ENCODE results near the gene SGCE.

Gene SGCE

DNA sequence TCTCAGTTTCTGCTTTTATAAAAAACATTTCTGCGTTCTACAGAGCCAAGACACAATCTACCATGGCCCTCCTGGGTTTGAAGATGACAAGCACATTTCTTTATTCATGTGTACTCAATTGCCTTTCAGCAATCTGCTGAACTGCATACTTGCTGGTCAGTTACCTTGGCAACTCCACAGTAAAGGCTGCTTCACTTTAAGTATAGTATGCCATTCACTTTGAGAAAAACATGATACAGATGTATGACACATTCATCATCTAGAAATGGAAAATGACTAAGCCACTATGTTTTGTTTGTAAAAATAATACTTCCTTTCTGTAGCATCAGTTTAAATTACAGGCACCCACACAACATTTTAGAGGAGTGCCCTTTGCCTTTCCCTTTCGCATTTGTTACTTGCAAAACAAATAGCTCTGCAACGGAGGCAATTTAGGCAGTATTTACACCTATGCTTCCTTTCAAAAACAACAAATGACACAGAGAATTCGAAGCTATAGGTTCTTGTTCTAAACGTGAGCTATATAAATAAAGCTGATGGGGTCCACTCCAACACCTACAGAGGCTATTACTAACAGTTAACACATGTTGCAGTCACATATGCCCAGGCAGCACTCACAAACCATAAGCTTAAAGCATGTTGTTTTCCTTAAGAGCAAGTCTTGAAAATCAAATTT is 23.5 kb downstream of the SGCE start:
- H2AFZ ChIP-seq (ENCODE audit: insufficient read depth, low read length, poor library complexity), result no peak overlapping the region
- H3K4me2 ChIP-seq (ENCODE audit: low read length), result no peak overlapping the region
- no CpG with 5 or more reads among the region's 5 CpGs for WGBS (ENCODE audit: extremely low coverage, insufficient coverage, insufficient read length)
- no peaks in the 10 kb centered on the region for H3K27me3 ChIP-seq (ENCODE audit: insufficient read depth, low read length)
- no peak overlapping the region for H2BK120ac ChIP-seq (ENCODE audit: insufficient read depth, low read length, poor library complexity)
- no peak overlapping the region for H3K4ac ChIP-seq (ENCODE audit: low read depth, low read length)
- DNase-seq, result peak; percentile 50 to 80
- H3K4me3 ChIP-seq (ENCODE audit: low read depth, low read length), result no peak overlapping the region
- no peak overlapping the region for H3K14ac ChIP-seq (ENCODE audit: low read length)
- H2AK5ac ChIP-seq (ENCODE audit: low read length), result no peak overlapping the region
- H3K27ac ChIP-seq (ENCODE audit: low read depth, low read length), result no peak overlapping the region
- no peak overlapping the region for H4K12ac ChIP-seq (ENCODE audit: low read depth, low read length)
- H3K36me3 ChIP-seq (ENCODE audit: control insufficient read depth in 1 of 2, insufficient read depth in 2 of 2, low read length in 2 of 2), result no peaks in the 10 kb centered on the region
- H3K9ac ChIP-seq (ENCODE audit: low read length), result no peak overlapping the region
- H4K91ac ChIP-seq (ENCODE audit: low read depth, low read length), result no peak overlapping the region
- no peak overlapping the region for H4K8ac ChIP-seq (ENCODE audit: low read depth, low read length)
- no peak overlapping the region for H3K18ac ChIP-seq (ENCODE audit: low read length)
- H2BK5ac ChIP-seq (ENCODE audit: low read depth, low read length, poor library complexity), result no peak overlapping the region
- H3K4me1 ChIP-seq (ENCODE audit: control insufficient read depth in 1 of 2, insufficient read depth in 2 of 2, low read length in 2 of 2), result no peaks in the 10 kb centered on the region
- H2BK12ac ChIP-seq (ENCODE audit: low read length), result no peak overlapping the region
- H3K23ac ChIP-seq (ENCODE audit: low read length), result no peak overlapping the region
- no peaks in the 10 kb centered on the region for H3K9me3 ChIP-seq (ENCODE audit: insufficient read depth, low read depth, low read length)
- no peaks in the 10 kb centered on the region for H3K79me2 ChIP-seq (ENCODE audit: control insufficient read depth, insufficient read depth, low read length, poor library complexity)
- H3K79me1 ChIP-seq (ENCODE audit: low read length), result no peaks in the 10 kb centered on the region

DNA sequence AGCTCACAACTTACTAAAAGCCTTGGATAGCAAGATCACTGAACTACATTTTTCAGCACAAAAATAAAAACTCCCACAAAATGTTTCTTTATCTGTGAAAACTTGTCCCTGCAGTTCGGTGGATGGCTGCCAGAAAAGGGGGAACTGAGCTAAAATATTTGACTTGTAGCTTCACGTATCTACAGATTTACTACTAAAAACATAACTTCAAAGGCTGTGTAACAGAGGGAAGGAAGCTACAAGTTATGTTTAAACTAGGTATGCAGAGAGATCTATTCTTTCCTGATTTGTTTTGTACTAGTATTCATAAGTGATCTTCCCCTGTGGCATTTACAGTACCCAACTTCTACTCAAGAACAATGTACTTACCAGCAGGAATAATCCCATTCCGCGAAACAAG is 25.1 kb downstream of the SGCE start:
- H3K14ac ChIP-seq (ENCODE audit: low read length), result no peak overlapping the region
- H3K18ac ChIP-seq (ENCODE audit: low read length), result no peak overlapping the region

DNA sequence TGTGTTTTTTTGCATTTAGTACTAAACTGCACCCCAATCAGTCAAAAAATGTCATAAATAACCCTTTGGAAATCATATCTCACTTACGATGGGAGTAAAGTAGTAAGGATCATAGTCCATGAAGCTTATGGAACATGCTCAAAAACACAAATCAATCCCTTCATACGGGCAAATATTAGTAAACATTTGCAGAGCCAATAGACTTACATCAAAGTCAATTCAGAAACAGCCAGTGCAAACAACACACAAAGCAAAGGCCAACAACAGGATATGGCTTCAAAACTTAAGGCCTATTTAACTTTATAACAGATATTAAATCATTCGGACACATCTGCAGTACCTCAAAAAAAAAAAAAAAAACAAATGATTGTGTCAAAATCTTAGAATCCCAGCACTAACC is 32.1 kb downstream of the SGCE start:
- no peaks in the 10 kb centered on the region for H3K79me2 ChIP-seq (ENCODE audit: control insufficient read depth, insufficient read depth, low read length, poor library complexity)
- no CpG with 5 or more reads among the region's 3 CpGs for WGBS (ENCODE audit: extremely low coverage, insufficient coverage, insufficient read length)
- DNase-seq, result no peak

More for the DNA sequence above, 25.1 kb downstream of the SGCE start:
- Histone ChIP-seq H2BK5ac (ENCODE audit: low read depth, low read length, poor library complexity) (no peak overlapping the region), H3K4me2 (ENCODE audit: low read length) (no peak overlapping the region), H2BK12ac (ENCODE audit: low read length) (no peak overlapping the region), H4K12ac (ENCODE audit: low read depth, low read length) (no peak overlapping the region), H4K91ac (ENCODE audit: low read depth, low read length) (no peak overlapping the region), H3K36me3 (ENCODE audit: control insufficient read depth in 1 of 2, insufficient read depth in 2 of 2, low read length in 2 of 2) (no peaks in the 10 kb centered on the region), H3K79me2 (ENCODE audit: control insufficient read depth, insufficient read depth, low read length, poor library complexity) (no peaks in the 10 kb centered on the region), H2BK120ac (ENCODE audit: insufficient read depth, low read length, poor library complexity) (no peak overlapping the region), H3K79me1 (ENCODE audit: low read length) (no peaks in the 10 kb centered on the region), H3K4ac (ENCODE audit: low read depth, low read length) (no peak overlapping the region), H3K4me3 (ENCODE audit: low read depth, low read length) (no peak overlapping the region), H3K9ac (ENCODE audit: low read length) (no peak overlapping the region), H3K4me1 (ENCODE audit: control insufficient read depth in 1 of 2, insufficient read depth in 2 of 2, low read length in 2 of 2) (no peaks in the 10 kb centered on the region), H4K8ac (ENCODE audit: low read depth, low read length) (no peak overlapping the region), H3K9me3 (ENCODE audit: insufficient read depth, low read depth, low read length) (no peaks in the 10 kb centered on the region), H2AK5ac (ENCODE audit: low read length) (no peak overlapping the region), H3K23ac (ENCODE audit: low read length) (no peak overlapping the region), H3K27me3 (ENCODE audit: insufficient read depth, low read length) (no peaks in the 10 kb centered on the region), H3K27ac (ENCODE audit: low read depth, low read length) (no peak overlapping the region), H2AFZ (ENCODE audit: insufficient read depth, low read length, poor library complexity) (no peak overlapping the region)
- DNase-seq, result no peak
- WGBS (ENCODE audit: extremely low coverage, insufficient coverage, insufficient read length), result no CpG with 5 or more reads among the region's 4 CpGs

DNA sequence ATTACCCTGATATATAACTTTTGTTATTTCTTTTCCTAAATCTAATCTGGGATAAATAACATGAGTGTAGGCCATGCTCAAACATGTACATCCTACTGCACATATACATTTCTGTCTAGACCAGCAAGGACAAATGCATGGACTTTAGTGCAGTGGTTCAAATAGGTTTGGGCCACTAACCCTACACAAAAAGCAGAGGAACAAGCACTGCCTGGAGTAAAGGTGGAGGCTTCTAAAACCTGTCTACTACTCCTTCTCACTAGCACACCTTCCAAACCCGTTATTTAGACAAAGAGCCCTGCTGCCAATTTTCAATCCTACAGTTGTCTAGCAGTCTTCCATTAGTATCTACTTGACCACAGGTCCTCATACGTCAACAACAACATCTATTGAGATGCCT is 34.8 kb downstream of the SGCE start:
- H2BK12ac ChIP-seq (ENCODE audit: low read length), result no peak overlapping the region
- H3K4ac ChIP-seq (ENCODE audit: low read depth, low read length), result no peak overlapping the region

More for the DNA sequence above, 32.1 kb downstream of the SGCE start:
- Histone ChIP-seq H4K91ac (ENCODE audit: low read depth, low read length) (no peak overlapping the region), H4K8ac (ENCODE audit: low read depth, low read length) (no peak overlapping the region), H3K4ac (ENCODE audit: low read depth, low read length) (no peak overlapping the region), H3K79me1 (ENCODE audit: low read length) (no peaks in the 10 kb centered on the region), H3K23ac (ENCODE audit: low read length) (no peak overlapping the region), H2AFZ (ENCODE audit: insufficient read depth, low read length, poor library complexity) (no peak overlapping the region), H4K12ac (ENCODE audit: low read depth, low read length) (no peak overlapping the region), H3K4me3 (ENCODE audit: low read depth, low read length) (no peak overlapping the region), H3K9ac (ENCODE audit: low read length) (no peak overlapping the region), H3K14ac (ENCODE audit: low read length) (no peak overlapping the region), H3K27ac (ENCODE audit: low read depth, low read length) (no peak overlapping the region), H3K4me2 (ENCODE audit: low read length) (no peak overlapping the region), H2BK120ac (ENCODE audit: insufficient read depth, low read length, poor library complexity) (no peak overlapping the region), H3K27me3 (ENCODE audit: insufficient read depth, low read length) (no peaks in the 10 kb centered on the region), H2BK12ac (ENCODE audit: low read length) (no peak overlapping the region), H3K18ac (ENCODE audit: low read length) (no peak overlapping the region), H3K36me3 (ENCODE audit: control insufficient read depth in 1 of 2, insufficient read depth in 2 of 2, low read length in 2 of 2) (no peaks in the 10 kb centered on the region), H3K4me1 (ENCODE audit: control insufficient read depth in 1 of 2, insufficient read depth in 2 of 2, low read length in 2 of 2) (peaks cover 0 to 4% of the 10 kb centered on the region in 2 experiments), H2BK5ac (ENCODE audit: low read depth, low read length, poor library complexity) (no peak overlapping the region), H2AK5ac (ENCODE audit: low read length) (no peak overlapping the region), H3K9me3 (ENCODE audit: insufficient read depth, low read depth, low read length) (no peaks in the 10 kb centered on the region)

More for the DNA sequence above, 34.8 kb downstream of the SGCE start:
- Histone ChIP-seq H2BK5ac (ENCODE audit: low read depth, low read length, poor library complexity) (no peak overlapping the region), H4K91ac (ENCODE audit: low read depth, low read length) (no peak overlapping the region), H3K23ac (ENCODE audit: low read length) (no peak overlapping the region), H3K4me2 (ENCODE audit: low read length) (no peak overlapping the region), H3K79me2 (ENCODE audit: control insufficient read depth, insufficient read depth, low read length, poor library complexity) (no peaks in the 10 kb centered on the region), H3K18ac (ENCODE audit: low read length) (no peak overlapping the region), H3K79me1 (ENCODE audit: low read length) (no peaks in the 10 kb centered on the region), H3K14ac (ENCODE audit: low read length) (no peak overlapping the region), H3K36me3 (ENCODE audit: control insufficient read depth in 1 of 2, insufficient read depth in 2 of 2, low read length in 2 of 2) (no peaks in the 10 kb centered on the region), H2AK5ac (ENCODE audit: low read length) (no peak overlapping the region), H3K27me3 (ENCODE audit: insufficient read depth, low read length) (no peaks in the 10 kb centered on the region), H3K27ac (ENCODE audit: low read depth, low read length) (no peak overlapping the region), H2BK120ac (ENCODE audit: insufficient read depth, low read length, poor library complexity) (no peak overlapping the region), H4K12ac (ENCODE audit: low read depth, low read length) (no peak overlapping the region), H3K9me3 (ENCODE audit: insufficient read depth, low read depth, low read length) (no peaks in the 10 kb centered on the region), H2AFZ (ENCODE audit: insufficient read depth, low read length, poor library complexity) (no peak overlapping the region), H3K9ac (ENCODE audit: low read length) (no peak overlapping the region), H4K8ac (ENCODE audit: low read depth, low read length) (no peak overlapping the region), H3K4me1 (ENCODE audit: control insufficient read depth in 1 of 2, insufficient read depth in 2 of 2, low read length in 2 of 2) (peaks cover 0 to 4% of the 10 kb centered on the region in 2 experiments), H3K4me3 (ENCODE audit: low read depth, low read length) (no peak overlapping the region)
- DNase-seq, result no peak
- WGBS (ENCODE audit: extremely low coverage, insufficient coverage, insufficient read length), result no CpG with 5 or more reads among the region's 2 CpGs

All from trophoblast cell (in vitro differentiated cells and primary cell).